Stimulated activated CD8-positive, alpha-beta memory T cell treated with anti-CD3 and anti-CD28 coated beads, Interleukin-7, amount 100 ng/mL, for 1 hour (primary cell): Measurements from ENCODE around the gene MBNL3.

Experiments used
- DNase-seq, 2 donors: peaks; one replicate each; pipeline ENCODE4 v3.0.0-alpha.2; 2020; ENCODE audit warnings: low read depth in 2 of 2

The MBNL3 gene, protein sequence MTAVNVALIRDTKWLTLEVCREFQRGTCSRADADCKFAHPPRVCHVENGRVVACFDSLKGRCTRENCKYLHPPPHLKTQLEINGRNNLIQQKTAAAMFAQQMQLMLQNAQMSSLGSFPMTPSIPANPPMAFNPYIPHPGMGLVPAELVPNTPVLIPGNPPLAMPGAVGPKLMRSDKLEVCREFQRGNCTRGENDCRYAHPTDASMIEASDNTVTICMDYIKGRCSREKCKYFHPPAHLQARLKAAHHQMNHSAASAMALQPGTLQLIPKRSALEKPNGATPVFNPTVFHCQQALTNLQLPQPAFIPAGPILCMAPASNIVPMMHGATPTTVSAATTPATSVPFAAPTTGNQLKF

GRCh38 chrX:132488819-132489577 is at the start of gene MBNL3:
Gene MBNL3, minus strand, starts transcription at chrX:132489038. Its CDS starts 49,427 bp downstream, at chrX:132439611.
- peak; percentile 26 to 45 for DNase-seq

- DNase-seq, result no peak
These were observed 44.6 kb upstream of the MBNL3 start for GRCh38 chrX:132533409-132533808.

DNA sequence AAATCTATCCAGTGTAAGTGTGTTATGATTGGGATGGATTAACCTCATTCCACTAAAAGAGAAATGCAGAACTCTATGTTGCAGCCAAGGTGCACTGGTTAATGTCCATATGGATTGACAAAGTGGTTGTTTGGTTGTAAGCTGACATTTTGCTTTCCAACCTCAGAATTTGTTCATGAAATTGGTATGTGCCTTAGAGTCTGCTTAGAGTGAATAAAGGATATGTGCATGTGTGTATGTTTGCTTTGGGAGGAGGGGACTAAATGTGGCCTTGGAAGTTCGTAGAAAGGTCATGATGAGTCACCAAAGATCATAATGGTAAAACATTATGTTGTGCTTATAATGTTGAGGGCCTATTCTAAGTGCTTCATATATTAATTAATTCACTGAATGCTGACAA is 44.1 kb upstream of the MBNL3 start:
- DNase-seq, result no peak

DNA sequence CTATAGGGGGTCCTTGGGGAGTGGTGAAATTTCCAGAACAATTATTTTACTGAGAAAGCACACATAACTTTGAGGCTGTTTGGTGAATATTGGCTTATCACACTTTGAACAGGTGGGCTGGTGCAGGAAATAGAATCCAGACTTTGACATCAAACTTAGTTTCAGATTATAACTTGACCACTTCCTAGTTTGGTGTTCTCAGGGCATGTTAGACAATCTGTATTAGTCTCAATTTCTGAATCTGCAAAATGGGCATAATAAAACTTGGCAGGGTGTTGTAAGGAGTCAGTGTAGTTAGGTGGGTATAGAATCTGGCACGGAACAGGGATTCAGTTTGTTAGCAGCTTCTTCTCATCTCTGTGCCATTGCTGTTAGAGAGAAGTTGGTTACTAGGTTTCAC is 43.3 kb upstream of the MBNL3 start:
- DNase-seq, result no peak

DNA sequence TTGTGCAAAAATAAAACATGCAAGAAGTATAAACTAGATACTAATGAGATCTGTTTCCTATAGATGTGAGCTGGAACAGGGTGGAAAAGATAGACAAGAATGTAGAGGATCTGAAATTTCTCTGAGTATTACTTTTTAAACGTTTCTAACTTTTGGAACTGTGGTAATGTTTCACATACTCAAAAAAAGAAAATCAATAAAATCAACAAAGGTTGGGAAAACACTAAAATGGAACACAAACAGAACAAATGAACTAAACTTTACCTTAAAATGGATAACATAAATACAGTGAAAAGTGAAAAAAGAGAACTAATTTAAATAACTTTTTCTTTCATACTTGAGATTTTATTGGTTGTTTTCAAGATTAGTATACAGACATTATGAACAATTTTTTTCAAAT is 32.0 kb upstream of the MBNL3 start:
- no peak for DNase-seq

DNA sequence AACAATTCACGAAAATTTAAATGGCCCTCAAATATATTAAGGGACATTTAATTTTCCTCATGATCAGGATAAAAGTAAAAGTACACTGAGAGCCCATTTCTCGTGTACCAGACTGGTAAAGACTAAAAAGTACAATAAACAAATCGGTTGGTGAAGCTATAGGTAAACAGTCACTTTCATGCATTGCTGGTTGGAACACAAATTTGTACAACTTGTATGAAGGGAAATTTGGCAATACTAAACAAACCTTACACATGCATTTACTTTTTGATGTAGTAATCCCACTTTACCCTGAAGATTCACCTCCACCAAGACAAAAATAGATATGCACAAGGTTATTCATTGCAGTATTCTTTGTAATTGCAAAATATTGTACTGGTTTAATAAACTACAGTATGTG is 31.4 kb upstream of the MBNL3 start:
- DNase-seq, result no peak

DNA sequence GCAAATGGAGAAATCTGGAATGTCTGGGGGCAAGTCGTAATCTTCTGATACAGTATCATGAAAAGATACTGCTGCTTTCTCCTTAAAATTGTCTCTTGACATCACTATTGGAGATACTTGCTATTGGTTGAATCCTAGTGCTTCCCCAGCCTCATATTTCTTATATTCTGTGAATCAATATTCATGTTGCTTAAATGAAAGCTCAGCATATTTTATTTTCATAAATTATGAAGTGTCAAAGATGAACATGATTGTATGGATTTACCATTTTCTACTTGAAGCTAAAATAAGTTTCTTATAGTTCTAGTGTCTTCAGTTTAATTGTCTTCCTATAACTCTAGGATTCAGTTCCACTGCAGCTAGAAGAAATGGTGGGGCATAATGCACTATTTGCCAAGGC is 29.6 kb upstream of the MBNL3 start:
- DNase-seq, result no peak

- DNase-seq, result no peak
These were observed 20.0 kb upstream of the MBNL3 start for GRCh38 chrX:132508834-132509233.

DNA sequence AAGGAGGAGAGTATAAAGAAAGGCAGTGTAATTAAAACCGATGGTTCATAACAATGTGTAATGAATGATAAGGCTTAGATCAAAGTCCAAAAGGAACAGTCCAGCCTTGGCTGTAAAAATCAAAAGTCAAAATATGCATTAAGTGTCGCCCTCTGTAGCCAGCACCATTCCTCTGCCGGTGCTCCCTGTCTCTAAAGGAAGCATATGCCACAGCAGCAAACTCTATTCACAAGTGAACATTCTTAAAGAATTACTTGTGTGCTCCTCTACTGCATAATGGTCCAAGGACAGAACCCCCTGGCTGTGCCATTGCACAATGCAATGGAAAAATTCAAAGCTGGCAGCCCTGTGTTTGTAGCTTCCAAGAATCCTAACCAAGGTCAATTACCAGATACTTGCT is 16.3 kb upstream of the MBNL3 start:
- no peak for DNase-seq

DNA sequence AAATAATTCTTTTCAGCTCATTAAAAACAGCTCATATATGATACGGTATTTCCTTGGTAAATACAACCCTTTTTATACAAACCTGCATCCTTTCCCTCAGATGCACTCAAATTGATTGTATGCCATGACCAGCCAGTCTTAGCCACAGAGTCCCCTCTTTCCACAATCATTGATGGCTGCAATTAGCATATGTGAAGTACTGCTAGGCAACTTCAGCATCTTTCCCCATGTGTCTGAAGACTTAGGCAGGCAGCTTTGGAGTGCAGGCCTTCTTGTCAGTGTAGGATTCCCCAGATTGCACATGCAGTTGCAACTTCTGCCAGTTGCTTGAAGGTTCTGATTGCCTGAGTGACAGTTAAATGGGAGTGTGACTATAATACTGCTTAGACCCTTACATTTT is 15.6 kb upstream of the MBNL3 start:
- DNase-seq, result no peak

- DNase-seq, result no peak
These were observed 12.8 kb upstream of the MBNL3 start for GRCh38 chrX:132501606-132502005.

DNA sequence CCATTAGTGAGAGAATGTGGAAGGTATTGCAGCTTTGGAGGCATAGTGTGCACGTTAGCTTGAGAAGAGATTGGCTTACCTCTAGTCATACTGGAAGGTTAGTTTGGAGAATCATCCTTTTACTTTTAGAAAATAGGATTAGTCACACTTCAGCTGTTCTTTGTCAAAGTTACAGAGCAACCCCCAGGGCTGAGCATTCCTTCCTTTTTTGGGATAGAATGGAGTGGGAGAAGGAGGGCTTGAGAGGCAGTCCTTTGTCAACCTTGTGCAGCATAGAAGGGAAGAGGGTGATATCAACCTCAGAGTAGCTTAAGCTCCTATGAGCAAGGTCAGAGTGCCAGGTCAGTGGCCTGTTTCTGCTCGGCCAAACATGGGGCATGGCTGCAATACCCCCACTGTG is 8.6 kb upstream of the MBNL3 start:
- no peak for DNase-seq

DNA sequence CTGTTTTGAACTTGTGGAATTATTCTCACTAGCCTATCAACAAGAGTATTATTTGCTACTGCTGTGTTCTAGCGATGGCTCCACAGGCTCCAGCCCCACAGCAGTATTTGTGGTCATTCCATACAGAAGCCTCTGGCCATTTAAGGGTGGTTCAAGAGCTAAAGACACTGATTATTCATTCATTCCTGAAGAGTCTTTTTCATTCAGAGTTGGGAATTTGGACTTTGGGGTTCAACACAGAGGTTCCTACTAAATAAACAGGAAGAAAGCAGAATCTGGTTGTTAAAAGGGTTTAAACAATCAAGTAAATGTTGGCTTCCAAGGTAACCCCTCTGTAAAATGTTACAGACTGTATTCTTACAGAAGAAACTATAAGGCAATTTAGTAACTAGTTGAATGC is 4.3 kb upstream of the MBNL3 start:
- no peak for DNase-seq

- peak in 1 of 2 donors; percentile 4 for DNase-seq
These were observed 2.4 kb upstream of the MBNL3 start for GRCh38 chrX:132491191-132491590.

GRCh38 chrX:132489578-132490419 is 961 bp upstream of the MBNL3 start:
- peak; percentile 6 to 21 for DNase-seq

DNA sequence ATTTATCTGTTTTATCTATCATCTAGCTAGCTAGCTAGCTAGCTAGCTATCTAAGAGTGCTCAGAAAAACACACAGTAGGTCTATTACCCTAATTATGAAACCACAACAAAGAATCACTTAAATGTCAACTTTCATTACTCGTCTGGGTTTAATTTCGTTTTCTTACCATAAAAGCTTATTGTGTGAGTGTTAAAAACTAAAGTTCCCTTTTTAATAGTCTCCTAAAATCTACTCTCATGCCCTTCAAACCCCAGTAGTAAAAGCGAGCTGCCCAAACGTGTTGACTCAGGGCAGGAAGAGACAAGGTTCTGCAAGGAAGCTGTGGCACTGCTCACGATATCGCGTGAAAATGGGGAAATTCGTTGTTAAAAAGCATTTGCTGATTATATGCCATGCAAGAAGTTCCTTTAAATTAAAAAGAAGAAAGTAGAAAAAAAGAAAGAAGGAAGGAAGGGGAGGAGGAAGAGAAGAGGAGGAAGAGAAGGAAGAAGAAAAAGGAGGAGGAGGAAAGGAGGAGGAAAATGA is 595 bp downstream of the MBNL3 start:
- DNase-seq, result no peak

- no peak for DNase-seq
These were observed 2.1 kb downstream of the MBNL3 start for GRCh38 chrX:132486599-132487178.

- DNase-seq, result no peak
These were observed 4.9 kb downstream of the MBNL3 start for GRCh38 chrX:132483951-132484350.

DNA sequence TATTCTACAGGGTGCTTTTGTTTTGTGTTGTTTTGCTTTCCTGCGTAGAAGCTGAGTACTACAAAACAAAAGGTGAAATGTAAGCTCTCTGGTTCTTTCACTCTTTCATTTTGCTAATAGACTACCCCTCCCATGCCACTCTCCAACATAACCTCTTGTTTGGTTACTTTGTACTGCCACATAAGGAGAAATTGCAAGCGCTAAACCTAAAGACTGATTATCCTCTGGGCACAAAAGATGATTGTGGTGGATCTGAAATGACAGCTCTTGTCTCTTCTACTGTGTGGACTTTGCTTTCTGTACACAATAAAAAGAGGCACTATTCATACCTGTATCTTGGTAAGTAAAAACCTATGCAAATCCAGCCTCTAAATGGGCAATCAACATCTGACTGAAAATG is 5.3 kb downstream of the MBNL3 start:
- no peak for DNase-seq

GRCh38 chrX:132482632-132483031 is 6.2 kb downstream of the MBNL3 start:
- DNase-seq, result no peak

DNA sequence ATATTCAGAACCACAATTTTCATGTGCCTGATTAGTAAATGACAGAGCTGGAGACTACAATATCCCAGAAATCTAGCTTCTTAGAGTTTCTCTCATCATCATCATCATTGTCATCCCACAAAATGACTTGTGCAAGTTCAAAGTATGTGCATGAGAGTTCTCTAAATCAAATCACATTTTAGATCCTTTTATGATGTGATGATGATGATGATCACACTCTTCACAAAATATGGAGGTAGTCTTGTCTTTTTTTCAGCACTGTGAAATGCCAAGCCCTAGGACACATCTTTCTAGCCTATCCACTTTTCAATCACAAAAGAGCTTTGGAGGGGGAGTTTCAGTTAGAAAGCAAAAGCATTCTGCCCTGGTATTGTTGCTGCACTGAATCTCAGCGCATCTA is 7.4 kb downstream of the MBNL3 start:
- no peak for DNase-seq
